A549 (cell line): ENCODE data around the gene ACAD10. TPM values are rescaled to one million over a fixed set of nuclear protein-coding genes. Genes with fewer than 3 reads are reported as not detected.
A peak's percentile ranks its signal among the peaks of the same experiment; 100 is the strongest.

Experiments used
- ATAC-seq, 2 experiments: fragments of 200-7000 bp in 1 of 2; fragments of >200 bp in 1 of 2; cut with Nextera tagmentation in 1 of 2; cut with Tn5 transposase in 1 of 2; 3 replicates each; pipeline versions ENCODE4 v1.8.0 to v1.9.1; 2018 to 2020; ENCODE audit warnings: mild to moderate bottlenecking in 1 of 2, moderate library complexity in 1 of 2
- CTCF ChIA-PET: fragments of 300-600 bp; sonication (Branson Sonifier 250); formaldehyde crosslinking; extraction: SDS; loops from one replicate; lab custom pipeline; 2021; ENCODE audit warnings: antibody characterized with exemption, inconsistent platforms; lab: Yijun Ruan, JAX
- POLR2A ChIA-PET: fragments of 350-600 bp; formaldehyde crosslinking; extraction: SDS; loops from one replicate; lab custom pipeline; 2021; ENCODE audit warnings: antibody characterized with exemption, inconsistent platforms; lab: Yijun Ruan, JAX
- DNase-seq, 2 experiments: peaks; one replicate each; pipeline versions ENCODE4 v3.0.0 to v3.0.0-alpha.2; 2011 to 2016; ENCODE audit warnings: low read depth in 1 of 2, low spot score in 1 of 2
- FAIRE-seq: peaks from 2 replicates; lab custom pipeline; 2011; peaks lifted over from hg19 to GRCh38; lab: Jason Lieb, UNC
- H3K27ac ChIP-seq, 2 experiments: fragments of >200 bp; sonication (Bioruptor Twin); formaldehyde crosslinking; 3 replicates each; pipeline ENCODE4 v1.5.1; 2016 to 2017
- H3K4me1 ChIP-seq: fragments of >200 bp; sonication (Bioruptor Twin); formaldehyde crosslinking; 3 replicates; pipeline ENCODE4 v1.6.1; 2016
- H3K4me2 ChIP-seq: fragments of >200 bp; sonication (Bioruptor Twin); formaldehyde crosslinking; 3 replicates; pipeline ENCODE4 v1.6.1; 2016
- H3K4me3 ChIP-seq: fragments of >200 bp; sonication (Bioruptor Twin); formaldehyde crosslinking; 3 replicates; pipeline ENCODE4 v1.5.1; 2016
- H3K9me3 ChIP-seq: fragments of >200 bp; sonication (Bioruptor Twin); formaldehyde crosslinking; 3 replicates; pipeline ENCODE4 v1.6.1; 2016
- CBX2 ChIP-seq: fragments of 200-600 bp; sonication (generic); IDR thresholded peaks from 2 replicates; pipeline ENCODE4 v1.6.1; 2016; ENCODE audit warnings: low read depth, mild to moderate bottlenecking, borderline replicate concordance
- CHD2 ChIP-seq: fragments of 150-350 bp; IDR thresholded peaks from 2 replicates; pipeline ENCODE4 v1.6.1; 2014; ENCODE audit warnings: low read length; ENCODE audit not compliant: partially characterized antibody
- CHD4 ChIP-seq: fragments of 200-600 bp; sonication (generic); IDR thresholded peaks from 2 replicates; pipeline ENCODE4 v1.6.1; 2016; ENCODE audit warnings: antibody characterized with exemption, mild to moderate bottlenecking, borderline replicate concordance
- E2F6 ChIP-seq: IDR thresholded peaks from 2 replicates; pipeline ENCODE4 v1.6.1; 2012; ENCODE audit warnings: low read depth, borderline replicate concordance
- EHF ChIP-seq: fragments of 250-450 bp; sonication (Bioruptor Pico); IDR thresholded peaks from 2 replicates; pipeline ENCODE4 v1.5.0; 2020; ENCODE audit warnings: mild to moderate bottlenecking
- ESRRA ChIP-seq: fragments of 150-350 bp; IDR thresholded peaks from 2 replicates; pipeline ENCODE4 v1.6.1; 2014; ENCODE audit warnings: mild to moderate bottlenecking, low read length, borderline replicate concordance
- FOSL2 ChIP-seq, 2 experiments: fragments of 450-650 bp in 1 of 2; fragments of >200 bp in 1 of 2; sonication (Bioruptor Twin) in 1 of 2; formaldehyde crosslinking; IDR thresholded peaks; 2 replicates each; pipeline versions ENCODE4 v1.5.0 to v1.6.1; 2016 to 2020; ENCODE audit warnings: mild to moderate bottlenecking in 1 of 2, moderate library complexity in 1 of 2
- FOXS1 ChIP-seq: fragments of 250-450 bp; sonication (Bioruptor Pico); IDR thresholded peaks from 2 replicates; pipeline ENCODE4 v1.5.0; 2020; ENCODE audit warnings: mild to moderate bottlenecking, moderate library complexity
- HES2 ChIP-seq: fragments of >200 bp; sonication (Bioruptor Twin); formaldehyde crosslinking; IDR thresholded peaks from 2 replicates; pipeline ENCODE4 v1.6.1; 2016
- HEYL ChIP-seq: fragments of 250-450 bp; sonication (Bioruptor Pico); IDR thresholded peaks from 2 replicates; pipeline ENCODE4 v1.8.0; 2021; ENCODE audit warnings: mild to moderate bottlenecking, moderate library complexity
- HOXA7 ChIP-seq: fragments of 250-450 bp; sonication (Bioruptor Pico); IDR thresholded peaks from 2 replicates; pipeline ENCODE4 v1.5.0; 2020; ENCODE audit warnings: mild to moderate bottlenecking, moderate library complexity
- HOXB13 ChIP-seq: fragments of 250-450 bp; sonication (Bioruptor Pico); IDR thresholded peaks from 2 replicates; pipeline ENCODE4 v1.5.0; 2020; ENCODE audit warnings: low read depth, mild to moderate bottlenecking, moderate library complexity
- HOXB5 ChIP-seq: fragments of 250-450 bp; sonication (Bioruptor Pico); IDR thresholded peaks from 2 replicates; pipeline ENCODE4 v1.5.0; 2020; ENCODE audit warnings: mild to moderate bottlenecking, moderate library complexity
- JUN ChIP-seq, 2 experiments: fragments of >200 bp; sonication (Bioruptor Twin); formaldehyde crosslinking; IDR thresholded peaks; 2 replicates in 1 of 2; 3 replicates in 1 of 2; pipeline ENCODE4 v1.6.1; 2016 to 2017
- KDM1A ChIP-seq: fragments of 200-600 bp; sonication (generic); IDR thresholded peaks from 2 replicates; pipeline ENCODE4 v1.6.1; 2016; ENCODE audit warnings: low read depth, mild to moderate bottlenecking
- KDM5A ChIP-seq: fragments of 200-600 bp; sonication (generic); IDR thresholded peaks from 2 replicates; pipeline ENCODE4 v1.6.1; 2016; ENCODE audit warnings: antibody characterized with exemption, mild to moderate bottlenecking
- MAFK ChIP-seq: fragments of 450-650 bp; IDR thresholded peaks from 2 replicates; pipeline ENCODE4 v1.6.1; 2014; ENCODE audit not compliant: partially characterized antibody
- MYC ChIP-seq: IDR thresholded peaks from 2 replicates; pipeline ENCODE4 v1.6.1; 2012; ENCODE audit warnings: mild to moderate bottlenecking, inconsistent platforms, low read length, improper control_type of control experiment, borderline replicate concordance
- NFE2L2 ChIP-seq: fragments of 150-350 bp; conservative IDR thresholded peaks from 2 replicates; pipeline ENCODE4 v1.6.1; 2014; ENCODE audit warnings: low read length
- NPAS2 ChIP-seq: fragments of 250-450 bp; sonication (Bioruptor Pico); IDR thresholded peaks from 2 replicates; pipeline ENCODE4 v1.8.0; 2022; ENCODE audit warnings: mild to moderate bottlenecking, moderate library complexity, borderline replicate concordance
- PHF8 ChIP-seq: fragments of 200-600 bp; sonication (generic); IDR thresholded peaks from 2 replicates; pipeline ENCODE4 v1.6.1; 2016; ENCODE audit warnings: low read depth, mild to moderate bottlenecking, antibody characterized with exemption, moderate library complexity, borderline replicate concordance
- POLR2A ChIP-seq: IDR thresholded peaks from 2 replicates; pipeline ENCODE4 v1.6.1; 2012; ENCODE audit warnings: mild to moderate bottlenecking, low read length
- RARB ChIP-seq: fragments of 250-450 bp; sonication (Bioruptor Pico); IDR thresholded peaks from 2 replicates; pipeline ENCODE4 v1.8.0; 2021; ENCODE audit warnings: mild to moderate bottlenecking, moderate library complexity
- WGBS: methylation state at CpG from one replicate; pipeline ENCODE4 v1.1.6; 2017; ENCODE audit errors: missing lambda C conversion rate; 5-methylcytosine and 5-hydroxymethylcytosine counted together
- polyA plus RNA-seq, 4 experiments: library from polyadenylated mRNA; depleted of rRNA in 3 of 4; stranded (reverse); fragments of >200 nt; fragmentation: RNase III in 1 of 4; extraction: RNeasy Plus Mini Kit Qiagen cat#74134 plus additional on column Dnase treatment in 1 of 4; gene quantifications; 2 replicates in 3 of 4; 3 replicates in 1 of 4; pipeline ENCODE4 v1.2.3, GENCODE V29; 2011 to 2017
- TF ChIP-seq, protein P1 (sequence below): fragments of 150-350 bp; IDR thresholded peaks from 2 replicates; pipeline ENCODE4 v1.6.1; 2014; ENCODE audit warnings: low read depth, mild to moderate bottlenecking, low read length

The ACAD10 gene
- polyA plus RNA-seq, 2 of the 4 experiments (the other 2 are of a cell fraction), result 15.1 to 22.0 TPM

GRCh38 chr12:111767362-111768158, 81.7 kb downstream of the ACAD10 start (continued):
- TF ChIP-seq KDM5A (no peak), MAFK (peak; percentile 50), HOXB13 (CRISPR knock-in tag) (no peak), JUN (IDR thresholded peaks at IDR 0.05) (no peak), NPAS2 (CRISPR knock-in tag) (no peak), E2F6 (peak; percentile 70; the same call in 1 of the 2 replicates), CBX2 (no peak), EHF (no peak), FOXS1 (CRISPR knock-in tag) (no peak), FOSL2 (IDR thresholded peaks at IDR 0.05) (no peak), FOSL2 (CRISPR knock-in tag; IDR thresholded peaks at IDR 0.05) (peak; percentile 75), NFE2L2 (0 out of 2 replicates have a peak, but pooled peaks have one; percentile 14), HES2 (no peak), HEYL (no peak), ESRRA (no peak), POLR2A (no peak), MYC (no peak), HOXB5 (CRISPR knock-in tag) (no peak), CHD2 (no peak), CHD4 (no peak), HOXA7 (no peak), RARB (CRISPR knock-in tag) (no peak), PHF8 (no peak)
- TF ChIP-seq, protein P1, sequence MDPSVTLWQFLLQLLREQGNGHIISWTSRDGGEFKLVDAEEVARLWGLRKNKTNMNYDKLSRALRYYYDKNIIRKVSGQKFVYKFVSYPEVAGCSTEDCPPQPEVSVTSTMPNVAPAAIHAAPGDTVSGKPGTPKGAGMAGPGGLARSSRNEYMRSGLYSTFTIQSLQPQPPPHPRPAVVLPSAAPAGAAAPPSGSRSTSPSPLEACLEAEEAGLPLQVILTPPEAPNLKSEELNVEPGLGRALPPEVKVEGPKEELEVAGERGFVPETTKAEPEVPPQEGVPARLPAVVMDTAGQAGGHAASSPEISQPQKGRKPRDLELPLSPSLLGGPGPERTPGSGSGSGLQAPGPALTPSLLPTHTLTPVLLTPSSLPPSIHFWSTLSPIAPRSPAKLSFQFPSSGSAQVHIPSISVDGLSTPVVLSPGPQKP, result no peak
- TF ChIP-seq, all 56 proteins: peak for 6

- 89% methylated on average over 9 of the region's 9 CpGs for WGBS
- POLR2A ChIA-PET, result interaction anchor here (0.6 kb wide), 1 partner anchor 116 kb away, joined by 3 read pairs; no protein-coding TSS in a partner anchor
- Histone ChIP-seq H3K9me3 (no peaks in the 10 kb centered on the region), H3K4me3 (peak overlapping the region; percentile 71), H3K4me1 (peaks cover 34% of the 10 kb centered on the region), H3K27ac (peak overlapping the region; percentile 81 to 95; a peak in 5 of 6 replicates), H3K4me2 (peak overlapping the region; percentile 86)
- ATAC-seq (no peak), FAIRE-seq (no peak), DNase-seq (no peak)
- CTCF ChIA-PET, result interaction anchor here (1.1 to 4.1 kb wide), 6 partner anchors 15 to 195 kb away, joined by 3 to 21 read pairs (median 3); partner anchors contain the start of genes ACAD10 and BRAP
- TF ChIP-seq NPAS2 (CRISPR knock-in tag) (no peak), MYC (no peak), KDM1A (no peak), EHF (no peak)
Measured at GRCh38 chr12:111768159-111768895, 82.5 kb downstream of the ACAD10 start.
